ENCODE measurements around the gene NR1H4.
"Not testable (repeated sequence)": the region's sequence is repeated elsewhere in the genome, so short reads cannot be mapped to it uniquely, and the experiment has no call there.

Gene NR1H4

GRCh38 chr12:100566887-100567637, 93.4 kb downstream of the NR1H4 start:
- DNase-seq (ENCODE audit: low read depth in 2 of 2): no peak

GRCh38 chr12:100567945-100568344, 94.3 kb downstream of the NR1H4 start:
- no peak for DNase-seq (ENCODE audit: low read depth in 2 of 2)

- no peak for DNase-seq (ENCODE audit: low read depth in 2 of 2)
These were observed 98.5 kb downstream of the NR1H4 start for GRCh38 chr12:100572184-100572583.

GRCh38 chr12:100573292-100574186, 99.9 kb downstream of the NR1H4 start, which contains the start of gene GAS2L3:
Gene GAS2L3 (plus strand): TSS chr12:100573684. CDS start chr12:100594905, 21,221 bp downstream.
- peak in 1 of 2 donors; percentile 45 for DNase-seq (ENCODE audit: low read depth in 2 of 2)

- DNase-seq (ENCODE audit: low read depth in 2 of 2): no peak
These were observed 100.8 kb downstream of the NR1H4 start for GRCh38 chr12:100574187-100575074.

GRCh38 chr12:100576331-100577036, 102.8 kb downstream of the NR1H4 start:
- DNase-seq (ENCODE audit: low read depth in 2 of 2): no peak

- DNase-seq (ENCODE audit: low read depth in 2 of 2): no peak
These were observed 105.3 kb downstream of the NR1H4 start for GRCh38 chr12:100578923-100579322.

GRCh38 chr12:100579844-100580243, 106.2 kb downstream of the NR1H4 start:
- DNase-seq (ENCODE audit: low read depth in 2 of 2): no peak

- DNase-seq (ENCODE audit: low read depth in 2 of 2): no peak
These were observed 110.6 kb downstream of the NR1H4 start for GRCh38 chr12:100584256-100584655.

- no peak for DNase-seq (ENCODE audit: low read depth in 2 of 2)
These were observed 118.3 kb downstream of the NR1H4 start for GRCh38 chr12:100591979-100592378.

- DNase-seq (ENCODE audit: low read depth in 2 of 2): no peak
These were observed 119.8 kb downstream of the NR1H4 start for GRCh38 chr12:100593490-100593889.

GRCh38 chr12:100601626-100602025, 128.0 kb downstream of the NR1H4 start:
- DNase-seq (ENCODE audit: low read depth in 2 of 2): no peak

- not testable (repeated sequence) for DNase-seq (ENCODE audit: low read depth in 2 of 2)
These were observed 129.3 kb downstream of the NR1H4 start for GRCh38 chr12:100602997-100603396.

GRCh38 chr12:100608776-100609175, 135.1 kb downstream of the NR1H4 start:
- no peak for DNase-seq (ENCODE audit: low read depth in 2 of 2)

- no peak for DNase-seq (ENCODE audit: low read depth in 2 of 2)
These were observed 137.2 kb downstream of the NR1H4 start for GRCh38 chr12:100610666-100611430.

- DNase-seq (ENCODE audit: low read depth in 2 of 2): no peak
These were observed 138.9 kb downstream of the NR1H4 start for GRCh38 chr12:100612606-100613005.
